HG03045 (cell line): ENCODE results near the gene TMEM123.

Experiments used
- ATAC-seq: cut with Tn5 transposase; IDR thresholded peaks from one replicate; pipeline ENCODE4 v1.9.1; 2021; ENCODE audit warnings: mild to moderate bottlenecking, moderate library complexity; ENCODE audit not compliant: unreplicated experiment

TMEM123 gene

GRCh38 chr11:102472127-102472526 lies 19.6 kb upstream of the TMEM123 start:
- ATAC-seq, result no peak

- no peak for ATAC-seq
Observed at GRCh38 chr11:102471474-102471873, 18.9 kb upstream of the TMEM123 start.

GRCh38 chr11:102470251-102470650 lies 17.7 kb upstream of the TMEM123 start:
- ATAC-seq, result no peak

- ATAC-seq, result no peak
Observed at GRCh38 chr11:102469196-102469821, 16.7 kb upstream of the TMEM123 start.

GRCh38 chr11:102468616-102469195 lies 16.1 kb upstream of the TMEM123 start:
- no peak for ATAC-seq

- ATAC-seq, result no peak
Observed at GRCh38 chr11:102467853-102468580, 15.5 kb upstream of the TMEM123 start.

GRCh38 chr11:102467080-102467708 lies 14.6 kb upstream of the TMEM123 start:
- ATAC-seq, result no peak

- no peak for ATAC-seq
Observed at GRCh38 chr11:102465696-102466095, 13.1 kb upstream of the TMEM123 start.

- peak; percentile 48 for ATAC-seq
Observed at GRCh38 chr11:102464859-102465500, 12.4 kb upstream of the TMEM123 start.

GRCh38 chr11:102464037-102464436 lies 11.5 kb upstream of the TMEM123 start:
- no peak for ATAC-seq

GRCh38 chr11:102462610-102463009 lies 10.0 kb upstream of the TMEM123 start:
- no peak for ATAC-seq

- no peak for ATAC-seq
Observed at GRCh38 chr11:102459393-102459792, 6.8 kb upstream of the TMEM123 start.

GRCh38 chr11:102458548-102458947 lies 6.0 kb upstream of the TMEM123 start:
- no peak for ATAC-seq

GRCh38 chr11:102457865-102458264 lies 5.3 kb upstream of the TMEM123 start:
- no peak for ATAC-seq

GRCh38 chr11:102457056-102457677 lies 4.6 kb upstream of the TMEM123 start:
- no peak for ATAC-seq

GRCh38 chr11:102456381-102456780 lies 3.8 kb upstream of the TMEM123 start:
- ATAC-seq, result no peak

- ATAC-seq, result no peak
Observed at GRCh38 chr11:102453921-102454320, 1.4 kb upstream of the TMEM123 start.

GRCh38 chr11:102453302-102453695 lies 734 bp upstream of the TMEM123 start:
- no peak for ATAC-seq

- peak; percentile 72 for ATAC-seq
Observed at GRCh38 chr11:102451681-102452460, 694 bp downstream of the TMEM123 start.

GRCh38 chr11:102451041-102451680 lies 1.4 kb downstream of the TMEM123 start:
- no peak for ATAC-seq
